ENCODE measurements around the gene MCL1. TPM values are rescaled to one million over a fixed set of nuclear protein-coding genes. Genes with fewer than 3 reads are reported as not detected.

MCL1 gene
- total and polyA plus RNA-seq, 10 of the 15 experiments (the other 5 are each of a cell fraction or from before 2014, with no cell fraction given) = 18.1 to 148 (median 86.4) TPM

DNA sequence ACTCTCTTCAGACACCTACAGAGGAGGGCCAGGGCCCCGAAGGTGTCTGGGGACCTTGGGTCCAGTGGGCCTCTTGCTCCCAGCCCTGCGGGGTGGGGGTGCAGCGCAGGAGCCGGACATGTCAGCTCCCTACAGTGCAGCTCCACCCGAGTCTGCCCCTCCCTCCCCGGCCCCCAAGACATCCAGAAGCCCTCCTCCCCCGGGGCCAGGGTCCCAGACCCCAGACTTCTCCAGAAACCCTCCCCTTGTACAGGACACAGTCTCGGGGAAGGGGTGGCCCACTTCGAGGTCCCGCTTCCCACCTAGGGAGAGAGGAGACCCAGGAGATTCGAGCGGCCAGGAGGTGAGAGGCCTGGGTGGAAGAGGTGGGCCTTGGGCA is 26.5 kb downstream of the MCL1 start (continued):
- TF ChIP-seq SREBF1 (IDR thresholded peaks at IDR 0.05; ENCODE audit: low read length) (no peak), STAT1 (conservative IDR thresholded peaks at IDR 0.05) (no peak), CEBPZ (IDR thresholded peaks at IDR 0.05; ENCODE audit: low read depth, low read length) (no peak), NR2C2 (IDR thresholded peaks at IDR 0.05; ENCODE audit: borderline replicate concordance, control insufficient read depth, insufficient read length, low read depth) (no peak), TCF3 (IDR thresholded peaks at IDR 0.05; ENCODE audit: borderline replicate concordance, insufficient read depth, low read depth, low read length) (no peak)
- TF ChIP-seq, protein P1, sequence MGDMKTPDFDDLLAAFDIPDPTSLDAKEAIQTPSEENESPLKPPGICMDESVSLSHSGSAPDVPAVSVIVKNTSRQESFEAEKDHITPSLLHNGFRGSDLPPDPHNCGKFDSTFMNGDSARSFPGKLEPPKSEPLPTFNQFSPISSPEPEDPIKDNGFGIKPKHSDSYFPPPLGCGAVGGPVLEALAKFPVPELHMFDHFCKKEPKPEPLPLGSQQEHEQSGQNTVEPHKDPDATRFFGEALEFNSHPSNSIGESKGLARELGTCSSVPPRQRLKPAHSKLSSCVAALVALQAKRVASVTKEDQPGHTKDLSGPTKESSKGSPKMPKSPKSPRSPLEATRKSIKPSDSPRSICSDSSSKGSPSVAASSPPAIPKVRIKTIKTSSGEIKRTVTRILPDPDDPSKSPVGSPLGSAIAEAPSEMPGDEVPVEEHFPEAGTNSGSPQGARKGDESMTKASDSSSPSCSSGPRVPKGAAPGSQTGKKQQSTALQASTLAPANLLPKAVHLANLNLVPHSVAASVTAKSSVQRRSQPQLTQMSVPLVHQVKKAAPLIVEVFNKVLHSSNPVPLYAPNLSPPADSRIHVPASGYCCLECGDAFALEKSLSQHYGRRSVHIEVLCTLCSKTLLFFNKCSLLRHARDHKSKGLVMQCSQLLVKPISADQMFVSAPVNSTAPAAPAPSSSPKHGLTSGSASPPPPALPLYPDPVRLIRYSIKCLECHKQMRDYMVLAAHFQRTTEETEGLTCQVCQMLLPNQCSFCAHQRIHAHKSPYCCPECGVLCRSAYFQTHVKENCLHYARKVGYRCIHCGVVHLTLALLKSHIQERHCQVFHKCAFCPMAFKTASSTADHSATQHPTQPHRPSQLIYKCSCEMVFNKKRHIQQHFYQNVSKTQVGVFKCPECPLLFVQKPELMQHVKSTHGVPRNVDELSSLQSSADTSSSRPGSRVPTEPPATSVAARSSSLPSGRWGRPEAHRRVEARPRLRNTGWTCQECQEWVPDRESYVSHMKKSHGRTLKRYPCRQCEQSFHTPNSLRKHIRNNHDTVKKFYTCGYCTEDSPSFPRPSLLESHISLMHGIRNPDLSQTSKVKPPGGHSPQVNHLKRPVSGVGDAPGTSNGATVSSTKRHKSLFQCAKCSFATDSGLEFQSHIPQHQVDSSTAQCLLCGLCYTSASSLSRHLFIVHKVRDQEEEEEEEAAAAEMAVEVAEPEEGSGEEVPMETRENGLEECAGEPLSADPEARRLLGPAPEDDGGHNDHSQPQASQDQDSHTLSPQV (IDR thresholded peaks at IDR 0.05) = no peak
